Suprapubic skin (tissue), 4 donors: ENCODE results near the gene DNAJC10.

Experiments used
- POLR2A ChIP-seq, 2 donors: fragments of 450-650 bp; IDR thresholded peaks; one replicate each; pipeline ENCODE4 v1.6.1; 2017; ENCODE audit warnings: antibody characterized with exemption in 2 of 2, mild to moderate bottlenecking in 2 of 2, moderate library complexity in 2 of 2
- POLR2AphosphoS5 ChIP-seq, 3 donors: sonication (generic); formaldehyde crosslinking; IDR thresholded peaks; one replicate each; pipeline ENCODE4 v1.6.1; 2017; ENCODE audit warnings: antibody characterized with exemption in 3 of 3
- TF ChIP-seq, protein P1 (sequence below), 2 donors: fragments of 200-600 bp in 1 of 2; fragments of 450-650 bp in 1 of 2; sonication (generic) in 1 of 2; IDR thresholded peaks; one replicate each; pipeline ENCODE4 v1.5.1; 2016 to 2019; ENCODE audit warnings: antibody characterized with exemption in 2 of 2, mild to moderate bottlenecking in 1 of 2, moderate library complexity in 1 of 2

DNA sequence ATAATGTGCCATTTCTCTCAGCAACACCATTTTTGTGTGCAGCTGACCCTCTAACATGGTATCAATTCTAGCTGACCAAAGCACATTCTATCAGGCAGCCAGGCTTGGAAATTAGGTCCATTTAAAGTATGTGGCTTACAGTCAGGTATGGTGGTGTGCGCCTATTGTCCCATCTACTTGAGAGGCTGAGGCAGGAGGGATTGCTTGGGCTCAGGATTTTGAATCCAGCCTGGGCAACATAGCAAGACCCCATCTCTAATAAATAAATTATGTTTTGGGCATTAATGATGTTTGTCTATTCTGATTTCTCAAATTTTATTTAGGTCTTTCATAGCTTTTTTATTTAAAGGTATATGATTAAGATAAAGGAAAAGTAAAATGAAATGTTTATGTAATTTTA is 63.3 kb downstream of the DNAJC10 start:
- TF ChIP-seq, protein P1, sequence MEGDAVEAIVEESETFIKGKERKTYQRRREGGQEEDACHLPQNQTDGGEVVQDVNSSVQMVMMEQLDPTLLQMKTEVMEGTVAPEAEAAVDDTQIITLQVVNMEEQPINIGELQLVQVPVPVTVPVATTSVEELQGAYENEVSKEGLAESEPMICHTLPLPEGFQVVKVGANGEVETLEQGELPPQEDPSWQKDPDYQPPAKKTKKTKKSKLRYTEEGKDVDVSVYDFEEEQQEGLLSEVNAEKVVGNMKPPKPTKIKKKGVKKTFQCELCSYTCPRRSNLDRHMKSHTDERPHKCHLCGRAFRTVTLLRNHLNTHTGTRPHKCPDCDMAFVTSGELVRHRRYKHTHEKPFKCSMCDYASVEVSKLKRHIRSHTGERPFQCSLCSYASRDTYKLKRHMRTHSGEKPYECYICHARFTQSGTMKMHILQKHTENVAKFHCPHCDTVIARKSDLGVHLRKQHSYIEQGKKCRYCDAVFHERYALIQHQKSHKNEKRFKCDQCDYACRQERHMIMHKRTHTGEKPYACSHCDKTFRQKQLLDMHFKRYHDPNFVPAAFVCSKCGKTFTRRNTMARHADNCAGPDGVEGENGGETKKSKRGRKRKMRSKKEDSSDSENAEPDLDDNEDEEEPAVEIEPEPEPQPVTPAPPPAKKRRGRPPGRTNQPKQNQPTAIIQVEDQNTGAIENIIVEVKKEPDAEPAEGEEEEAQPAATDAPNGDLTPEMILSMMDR (IDR thresholded peaks at IDR 0.05) = no peak
- TF ChIP-seq POLR2A (IDR thresholded peaks at IDR 0.05) = no peak
- no peak for TF ChIP-seq POLR2AphosphoS5 (IDR thresholded peaks at IDR 0.05)
